Kidney epithelial cell (primary cell): ENCODE results near the gene TRIM25. TPM values are rescaled to one million over a fixed set of nuclear protein-coding genes. Genes with fewer than 3 reads are reported as not detected.
A peak's percentile ranks its signal among the peaks of the same experiment; 100 is the strongest.
"Not testable (repeated sequence)": the region's sequence is repeated elsewhere in the genome, so short reads cannot be mapped to it uniquely, and the experiment has no call there.

Experiments
- DNase-seq: peaks from one replicate; pipeline ENCODE4 v3.0.0-alpha.2; 2010; ENCODE audit warnings: low read depth
- H3K27me3 ChIP-seq: 2 replicates; pipeline ENCODE4 v1.6.0; 2011; ENCODE audit warnings: low read length; ENCODE audit not compliant: control insufficient read depth, insufficient read depth
- H3K36me3 ChIP-seq: 2 replicates; pipeline ENCODE4 v1.5.1; 2011; ENCODE audit warnings: low read length; ENCODE audit not compliant: control insufficient read depth, insufficient read depth
- H3K4me3 ChIP-seq: 2 replicates; pipeline ENCODE4 v1.5.1; 2011; ENCODE audit warnings: low read depth, mild to moderate bottlenecking, control low read depth, low read length
- total RNA-seq: library from RNA; depleted of rRNA; stranded (reverse); fragments of >200 nt; gene quantifications from 2 replicates; pipeline ENCODE4 v1.2.3, GENCODE V29; 2015
- TF ChIP-seq, protein P1 (sequence below): IDR thresholded peaks from 2 replicates; pipeline ENCODE4 v1.5.1; 2011; ENCODE audit warnings: mild to moderate bottlenecking, moderate library complexity, low read length, control low read depth, inconsistent platforms; ENCODE audit not compliant: insufficient read depth, poor library complexity, severe bottlenecking

The TRIM25 gene
- total RNA-seq, 1 donor from 2014 or later: 97.1 TPM

DNA sequence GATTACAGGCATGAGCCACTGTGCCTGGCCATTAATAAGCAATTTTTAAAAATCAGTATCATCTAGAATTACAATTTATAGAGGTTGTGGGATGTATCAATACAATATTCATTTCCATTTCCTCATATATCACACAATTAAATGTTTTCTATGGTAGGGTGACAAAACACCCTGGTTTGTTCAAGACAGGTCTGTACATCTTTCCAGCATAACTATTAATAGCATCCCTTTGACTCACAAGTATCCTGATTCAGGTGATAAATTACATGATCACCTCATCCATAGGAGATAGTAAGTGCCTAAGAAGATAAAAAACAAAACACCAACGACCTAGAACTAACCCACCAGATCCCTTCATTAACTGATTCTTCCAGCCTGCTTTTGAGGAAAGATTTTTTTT is 33.9 kb upstream of the TRIM25 start:
- H3K36me3 ChIP-seq: no peaks in the 10 kb centered on the region
- TF ChIP-seq, protein P1, sequence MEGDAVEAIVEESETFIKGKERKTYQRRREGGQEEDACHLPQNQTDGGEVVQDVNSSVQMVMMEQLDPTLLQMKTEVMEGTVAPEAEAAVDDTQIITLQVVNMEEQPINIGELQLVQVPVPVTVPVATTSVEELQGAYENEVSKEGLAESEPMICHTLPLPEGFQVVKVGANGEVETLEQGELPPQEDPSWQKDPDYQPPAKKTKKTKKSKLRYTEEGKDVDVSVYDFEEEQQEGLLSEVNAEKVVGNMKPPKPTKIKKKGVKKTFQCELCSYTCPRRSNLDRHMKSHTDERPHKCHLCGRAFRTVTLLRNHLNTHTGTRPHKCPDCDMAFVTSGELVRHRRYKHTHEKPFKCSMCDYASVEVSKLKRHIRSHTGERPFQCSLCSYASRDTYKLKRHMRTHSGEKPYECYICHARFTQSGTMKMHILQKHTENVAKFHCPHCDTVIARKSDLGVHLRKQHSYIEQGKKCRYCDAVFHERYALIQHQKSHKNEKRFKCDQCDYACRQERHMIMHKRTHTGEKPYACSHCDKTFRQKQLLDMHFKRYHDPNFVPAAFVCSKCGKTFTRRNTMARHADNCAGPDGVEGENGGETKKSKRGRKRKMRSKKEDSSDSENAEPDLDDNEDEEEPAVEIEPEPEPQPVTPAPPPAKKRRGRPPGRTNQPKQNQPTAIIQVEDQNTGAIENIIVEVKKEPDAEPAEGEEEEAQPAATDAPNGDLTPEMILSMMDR: no peak
- no peak for DNase-seq
- H3K4me3 ChIP-seq: no peak overlapping the region
- H3K27me3 ChIP-seq: no peaks in the 10 kb centered on the region

DNA sequence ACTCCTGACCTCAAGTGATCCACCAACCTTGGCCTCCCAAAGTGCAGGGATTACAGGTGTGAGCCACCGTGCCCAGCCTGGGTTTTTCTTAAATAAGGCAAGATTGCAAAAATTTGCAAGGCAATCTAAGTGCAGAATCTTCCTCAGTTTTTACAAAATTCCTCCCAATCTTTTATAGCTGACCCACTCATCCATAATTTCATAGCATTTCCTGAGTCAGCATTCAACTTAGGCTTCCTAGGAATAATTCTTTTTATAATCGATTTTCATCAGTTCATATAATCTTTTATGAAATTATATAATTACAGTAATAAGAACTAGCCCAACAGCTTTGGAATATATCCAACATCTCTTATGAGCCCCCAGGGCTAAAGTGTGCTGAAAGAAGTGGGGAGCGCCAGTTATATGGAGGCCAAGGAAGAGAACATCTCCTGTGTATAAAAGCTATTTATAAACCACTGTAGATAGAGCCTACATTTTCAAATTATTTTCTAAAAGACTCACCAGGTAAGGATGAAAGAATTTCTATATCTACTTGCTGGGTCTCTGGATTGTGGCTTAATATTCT is 32.2 kb upstream of the TRIM25 start:
- TF ChIP-seq, protein P1: no peak
- H3K36me3 ChIP-seq: peaks cover 1% of the 10 kb centered on the region
- DNase-seq: no peak

DNA sequence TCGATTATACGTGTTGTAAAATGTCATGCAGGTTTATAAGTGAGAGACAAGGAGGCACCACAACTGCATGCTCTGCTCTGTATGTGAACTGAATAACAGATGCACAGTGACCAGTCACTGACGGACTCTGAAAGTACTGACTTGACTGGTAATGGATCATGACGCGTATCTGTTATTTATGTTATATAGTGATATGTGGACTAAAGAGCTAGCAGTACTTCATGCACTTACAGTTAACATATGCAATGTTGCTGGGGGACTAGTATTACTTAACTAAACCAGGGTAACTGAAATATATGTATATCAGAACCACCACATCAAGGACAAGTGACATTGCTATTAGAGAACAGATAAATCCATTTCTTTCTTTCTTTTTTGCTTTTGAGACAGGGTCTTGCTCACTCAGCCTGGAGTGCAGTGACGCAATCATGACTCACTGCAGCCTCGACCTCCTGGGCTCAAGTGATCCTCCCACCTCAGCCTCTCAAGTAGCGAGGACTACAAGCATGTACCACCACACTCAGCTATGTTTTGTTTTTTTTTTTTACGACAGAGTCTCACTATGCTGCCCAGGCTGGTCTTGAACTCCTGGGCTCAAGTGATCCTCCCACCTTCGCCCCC is 29.8 kb upstream of the TRIM25 start:
- H3K4me3 ChIP-seq: no peak overlapping the region
- DNase-seq: no peak
- peaks cover 1% of the 10 kb centered on the region for H3K36me3 ChIP-seq
- no peaks in the 10 kb centered on the region for H3K27me3 ChIP-seq
- TF ChIP-seq, protein P1: no peak

More for the DNA sequence above, 32.2 kb upstream of the TRIM25 start:
- Histone ChIP-seq H3K4me3 (no peak overlapping the region), H3K27me3 (no peaks in the 10 kb centered on the region)

DNA sequence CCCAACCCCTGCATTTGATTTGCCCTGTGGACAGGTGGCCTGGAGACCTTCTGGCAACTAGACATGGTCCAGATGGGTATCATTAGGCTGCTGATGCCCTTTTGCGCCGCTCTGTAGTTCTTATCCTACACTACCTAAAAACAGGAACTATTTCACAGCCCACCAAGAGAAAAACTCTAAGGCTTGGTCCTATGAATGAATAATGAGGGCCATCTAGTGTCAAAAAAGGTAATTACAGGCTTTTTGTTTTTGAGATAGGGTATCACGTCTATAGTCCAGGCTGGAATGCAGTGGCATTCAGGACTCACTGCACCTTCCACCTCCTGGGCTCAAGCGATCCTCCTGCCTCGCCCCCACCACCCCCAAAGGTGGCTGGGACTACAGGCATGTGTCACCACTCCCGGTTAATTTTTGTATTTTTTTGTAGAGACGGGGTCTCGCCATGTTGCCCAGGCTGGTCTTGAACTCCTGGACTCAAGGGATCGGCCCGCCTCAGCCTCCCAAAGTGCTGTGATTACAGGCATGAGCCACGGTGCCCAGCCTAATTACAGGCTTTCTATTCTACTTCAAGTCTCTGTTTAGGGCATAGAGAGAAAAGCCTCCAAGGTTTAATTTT is 26.1 kb upstream of the TRIM25 start:
- H3K27me3 ChIP-seq: no peaks in the 10 kb centered on the region
- TF ChIP-seq, protein P1: peak; percentile 57
- peaks cover 1% of the 10 kb centered on the region for H3K36me3 ChIP-seq
- no peak overlapping the region for H3K4me3 ChIP-seq
- peak; percentile 12 for DNase-seq

DNA sequence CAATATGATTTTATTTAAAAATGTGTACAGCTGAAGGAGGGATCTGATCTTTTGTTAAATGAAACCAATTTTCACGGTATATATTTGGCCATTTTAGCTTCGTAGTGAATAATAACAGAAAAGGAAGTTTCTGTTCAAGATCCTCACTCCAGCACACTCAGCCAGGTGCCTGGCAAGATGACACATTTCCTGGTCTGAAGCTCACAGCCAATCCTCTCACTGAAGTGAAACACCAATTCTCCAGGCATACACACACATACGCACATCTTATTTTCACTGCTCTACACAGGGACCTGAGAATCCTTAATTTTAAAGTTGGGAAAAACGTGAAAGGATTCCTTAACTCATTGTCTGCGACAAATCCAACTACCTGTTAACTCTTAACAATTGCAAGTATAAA is 24.4 kb upstream of the TRIM25 start:
- not testable (repeated sequence) for H3K36me3 ChIP-seq, H3K4me3 ChIP-seq, DNase-seq, H3K27me3 ChIP-seq

DNA sequence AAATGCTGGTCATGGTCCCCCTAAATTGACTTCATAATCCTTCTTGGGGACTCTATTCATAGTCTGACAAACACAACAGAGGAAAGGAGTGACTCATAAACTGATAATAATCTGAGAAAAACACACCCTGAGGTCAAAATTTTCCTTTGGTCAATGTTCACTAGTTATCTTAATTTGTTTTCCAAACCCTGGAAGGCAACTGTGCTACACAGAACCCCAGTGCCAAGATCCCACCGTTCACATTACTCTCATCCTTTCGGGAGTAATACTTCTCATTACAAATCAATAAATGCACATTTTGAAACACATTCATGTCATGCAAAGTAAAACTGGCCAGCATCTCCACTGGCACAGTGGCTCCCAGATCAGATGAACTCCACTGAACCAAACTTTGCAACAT is 23.8 kb upstream of the TRIM25 start:
- peaks cover 2% of the 10 kb centered on the region for H3K36me3 ChIP-seq
- H3K4me3 ChIP-seq: no peak overlapping the region
- no peaks in the 10 kb centered on the region for H3K27me3 ChIP-seq
- no peak for DNase-seq
- TF ChIP-seq, protein P1: no peak
